Activated naive CD4-positive, alpha-beta T cell treated with anti-CD3 and anti-CD28 coated beads, Interleukin-2, amount 50 U/mL, for 24 hours (primary cell): ENCODE results near the gene ANKRD16.
"Not testable (repeated sequence)": the region's sequence is repeated elsewhere in the genome, so short reads cannot be mapped to it uniquely, and the experiment has no call there.

ENCODE experiments used
- H3K27ac Mint-ChIP-seq: one replicate; pipeline ENCODE4 v1.8.0; 2021; ENCODE audit warnings: mild to moderate bottlenecking, mixed read lengths
- H3K27me3 Mint-ChIP-seq: one replicate; pipeline ENCODE4 v1.8.0; 2021; ENCODE audit warnings: mixed read lengths
- H3K36me3 Mint-ChIP-seq: one replicate; pipeline ENCODE4 v1.8.0; 2021; ENCODE audit warnings: mixed read lengths
- H3K4me1 Mint-ChIP-seq: one replicate; pipeline ENCODE4 v1.8.0; 2021; ENCODE audit warnings: mixed read lengths
- H3K4me3 Mint-ChIP-seq: one replicate; pipeline ENCODE4 v1.8.0; 2021; ENCODE audit warnings: mild to moderate bottlenecking, mixed read lengths
- H3K9me3 Mint-ChIP-seq: one replicate; pipeline ENCODE4 v1.8.0; 2021; ENCODE audit warnings: mixed read lengths

Gene ANKRD16

DNA sequence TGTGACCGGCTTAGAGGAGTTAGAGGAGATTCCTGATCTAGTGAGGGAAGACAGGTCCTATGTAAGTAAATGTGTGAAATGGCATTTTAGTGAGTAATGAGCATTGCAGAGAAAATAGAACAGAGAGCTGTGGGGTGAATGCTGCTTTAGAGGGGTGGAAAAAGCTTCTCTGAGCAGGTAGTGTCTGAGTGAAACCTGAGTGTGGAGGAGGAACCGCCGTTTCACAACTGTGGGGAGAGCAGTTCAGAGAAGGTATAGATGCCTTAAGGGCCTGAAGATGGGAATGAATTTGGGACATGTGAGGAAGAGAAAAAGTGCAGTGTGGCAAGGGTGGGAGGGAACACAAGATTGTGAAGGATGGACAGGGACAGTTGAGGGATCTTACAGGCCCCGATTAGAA lies 22.0 kb upstream of the ANKRD16 start:
- Mint-ChIP-seq H3K27me3 (no peaks in the 10 kb centered on the region), H3K4me1 (peaks cover 11% of the 10 kb centered on the region), H3K36me3 (peaks cover 24% of the 10 kb centered on the region), H3K9me3 (no peaks in the 10 kb centered on the region), H3K4me3 (no peak overlapping the region), H3K27ac (peak overlapping the region; percentile 75)

DNA sequence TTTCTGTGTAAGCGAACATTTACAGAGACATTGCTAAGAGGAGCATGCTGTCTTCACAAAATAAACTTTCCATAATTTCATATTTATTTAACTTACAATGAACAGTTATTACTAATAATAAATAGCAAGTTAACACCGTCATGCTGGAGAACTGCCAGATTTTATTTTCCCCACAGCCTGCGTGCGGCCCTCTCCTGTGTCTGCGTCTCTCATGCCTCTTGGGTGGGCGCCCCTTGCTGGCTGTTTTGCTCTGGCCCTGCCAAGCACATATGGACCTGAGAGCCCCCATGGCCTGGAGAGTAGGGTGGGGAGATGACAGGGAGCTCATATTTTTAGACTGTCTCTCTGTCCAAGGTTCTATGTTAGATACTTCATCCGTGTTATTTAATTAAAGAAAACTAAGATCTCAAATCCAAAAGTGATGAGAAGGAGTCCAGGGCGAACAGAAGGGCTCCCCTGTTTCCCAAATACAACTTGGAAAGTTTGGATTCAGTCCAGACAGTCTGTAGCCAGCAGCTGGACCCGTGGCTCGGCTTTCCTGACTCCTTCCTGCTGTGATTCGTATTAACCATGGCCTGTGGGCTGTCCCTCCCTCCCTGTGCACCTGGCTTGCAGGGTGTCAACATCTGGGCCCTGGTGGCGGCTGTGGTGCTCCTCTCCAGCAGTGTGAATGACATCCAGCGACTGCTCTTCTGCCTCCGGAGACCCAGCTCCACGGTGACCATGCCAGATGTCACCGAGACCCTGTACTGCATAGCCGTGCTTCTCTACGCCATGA lies 20.8 kb upstream of the ANKRD16 start:
- Mint-ChIP-seq H3K4me1 (peaks cover 17% of the 10 kb centered on the region), H3K4me3 (no peak overlapping the region), H3K27me3 (no peaks in the 10 kb centered on the region), H3K36me3 (peaks cover 17% of the 10 kb centered on the region), H3K9me3 (no peaks in the 10 kb centered on the region), H3K27ac (no peak overlapping the region)

DNA sequence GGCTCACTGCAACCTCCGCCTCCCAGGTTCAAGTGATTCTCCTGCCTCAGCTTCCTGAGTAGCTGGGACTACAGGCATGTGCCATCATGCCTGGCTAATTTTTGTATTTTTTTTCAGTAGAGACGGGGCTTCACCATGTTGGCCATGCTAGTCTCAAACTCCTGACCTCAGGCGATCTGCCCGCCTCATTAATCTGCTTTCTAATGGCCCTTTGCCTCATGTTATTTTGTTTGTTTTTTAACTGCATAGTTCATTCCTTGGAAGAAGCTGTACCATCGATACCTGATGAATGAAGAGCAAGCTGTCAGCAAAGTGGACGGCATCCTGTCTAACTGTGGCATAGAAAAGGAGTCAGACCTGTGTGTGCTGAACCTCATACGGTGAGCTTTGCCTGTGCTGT lies 19.0 kb upstream of the ANKRD16 start:
- Mint-ChIP-seq H3K36me3 (peaks cover 18% of the 10 kb centered on the region), H3K4me1 (peaks cover 26% of the 10 kb centered on the region)
- not testable (repeated sequence) for H3K27ac Mint-ChIP-seq, H3K27me3 Mint-ChIP-seq, H3K9me3 Mint-ChIP-seq, H3K4me3 Mint-ChIP-seq

DNA sequence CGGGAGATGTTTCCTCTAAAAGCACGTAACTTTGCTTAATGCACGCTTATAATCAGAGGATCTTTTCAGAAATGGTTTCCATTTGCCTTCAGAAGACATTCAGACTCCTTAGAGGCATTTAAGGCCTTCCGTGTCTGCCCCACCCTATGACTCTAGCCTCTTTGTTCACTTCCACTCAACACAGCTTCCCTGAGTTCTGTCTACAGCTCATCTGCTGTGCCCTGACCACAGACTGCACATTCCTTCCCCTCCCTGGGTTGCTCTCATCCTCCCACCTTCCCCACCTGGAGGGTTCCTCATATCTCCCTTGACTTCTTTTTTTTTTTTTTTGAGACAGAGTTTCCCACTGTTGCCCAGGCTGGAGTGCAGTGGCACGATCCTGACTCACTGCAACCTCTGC lies 17.0 kb upstream of the ANKRD16 start:
- H3K4me3 Mint-ChIP-seq, result no peak overlapping the region

DNA sequence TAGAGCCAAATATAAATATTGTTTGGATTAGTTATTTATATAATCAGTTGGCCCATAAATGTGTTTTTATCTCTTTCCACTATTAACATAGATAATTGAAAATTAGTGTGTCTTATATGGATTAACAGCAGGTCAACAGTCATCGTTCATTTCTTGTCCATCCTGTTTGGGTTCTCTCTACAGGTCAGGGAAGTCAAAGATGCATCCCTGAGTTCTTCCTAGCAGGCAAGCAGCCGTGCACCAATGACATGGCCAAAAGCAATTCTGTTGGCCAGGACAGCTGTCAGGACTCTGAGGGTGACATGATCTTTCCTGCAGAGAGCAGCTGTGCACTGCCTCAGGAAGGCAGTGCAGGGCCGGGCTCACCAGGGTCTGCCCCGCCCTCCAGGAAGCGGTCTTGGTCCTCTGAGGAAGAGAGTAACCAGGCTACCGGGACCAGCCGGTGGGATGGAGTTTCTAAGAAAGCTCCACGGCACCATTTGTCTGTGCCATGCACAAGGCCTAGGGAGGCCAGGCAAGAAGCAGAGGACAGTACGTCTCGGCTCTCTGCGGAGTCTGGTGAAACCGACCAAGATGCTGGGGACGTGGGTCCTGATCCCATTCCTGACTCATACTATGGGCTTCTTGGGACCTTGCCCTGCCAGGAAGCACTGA lies 16.3 kb upstream of the ANKRD16 start:
- no peak overlapping the region for H3K4me3 Mint-ChIP-seq
- H3K27me3 Mint-ChIP-seq, result no peaks in the 10 kb centered on the region
- peaks cover 13% of the 10 kb centered on the region for H3K36me3 Mint-ChIP-seq
- no peak overlapping the region for H3K27ac Mint-ChIP-seq
- no peaks in the 10 kb centered on the region for H3K9me3 Mint-ChIP-seq
- peaks cover 24% of the 10 kb centered on the region for H3K4me1 Mint-ChIP-seq

More for the DNA sequence above, 17.0 kb upstream of the ANKRD16 start:
- H3K27ac Mint-ChIP-seq, result no peak overlapping the region
- H3K36me3 Mint-ChIP-seq, result peaks cover 15% of the 10 kb centered on the region
- no peaks in the 10 kb centered on the region for H3K9me3 Mint-ChIP-seq
- peaks cover 26% of the 10 kb centered on the region for H3K4me1 Mint-ChIP-seq
- no peaks in the 10 kb centered on the region for H3K27me3 Mint-ChIP-seq

DNA sequence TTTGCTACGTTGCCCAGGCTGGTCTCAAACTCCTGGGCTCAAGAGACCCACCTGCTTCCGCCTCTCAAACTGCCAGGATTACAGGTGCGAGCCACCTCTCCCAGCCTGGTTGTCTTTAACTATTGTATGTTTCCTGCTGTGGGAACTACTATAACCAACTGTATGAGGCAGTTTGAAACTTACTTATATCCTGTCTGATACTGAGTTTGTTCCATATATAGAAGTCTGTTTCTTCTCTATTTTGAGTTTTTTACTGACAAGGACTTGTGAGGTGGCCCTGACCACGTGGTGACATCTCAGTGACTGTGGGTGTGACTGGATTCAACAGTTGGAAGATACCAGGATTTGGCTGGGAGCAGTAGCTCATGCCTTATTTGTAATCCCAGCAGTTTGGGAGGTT lies 14.5 kb upstream of the ANKRD16 start:
- H3K27me3 Mint-ChIP-seq, result no peaks in the 10 kb centered on the region
- no peak overlapping the region for H3K27ac Mint-ChIP-seq
- peaks cover 11% of the 10 kb centered on the region for H3K36me3 Mint-ChIP-seq
- no peak overlapping the region for H3K4me3 Mint-ChIP-seq
- H3K9me3 Mint-ChIP-seq, result no peaks in the 10 kb centered on the region
- peaks cover 26% of the 10 kb centered on the region for H3K4me1 Mint-ChIP-seq

DNA sequence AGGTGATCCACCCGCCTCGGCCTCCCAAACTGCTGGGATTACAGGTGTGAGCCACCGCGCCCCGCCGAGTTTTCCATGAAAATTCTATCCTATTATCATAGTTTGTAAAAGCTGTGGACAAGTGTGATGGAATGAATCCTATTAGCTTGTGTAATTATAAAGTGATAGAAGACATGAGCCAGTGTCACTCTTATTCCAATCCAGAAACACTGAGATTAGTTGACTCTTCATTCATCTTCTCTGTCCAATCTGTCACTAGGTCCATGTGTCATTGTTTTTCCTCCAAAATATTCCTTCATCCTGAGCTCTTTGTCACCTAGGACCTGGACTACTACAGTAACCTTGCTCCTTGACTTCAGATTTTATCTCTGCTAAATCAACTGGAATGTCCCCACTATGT lies 13.9 kb upstream of the ANKRD16 start:
- Mint-ChIP-seq H3K4me1 (peaks cover 29% of the 10 kb centered on the region), H3K9me3 (no peaks in the 10 kb centered on the region), H3K27ac (no peak overlapping the region), H3K27me3 (no peaks in the 10 kb centered on the region), H3K4me3 (no peak overlapping the region), H3K36me3 (peaks cover 10% of the 10 kb centered on the region)

DNA sequence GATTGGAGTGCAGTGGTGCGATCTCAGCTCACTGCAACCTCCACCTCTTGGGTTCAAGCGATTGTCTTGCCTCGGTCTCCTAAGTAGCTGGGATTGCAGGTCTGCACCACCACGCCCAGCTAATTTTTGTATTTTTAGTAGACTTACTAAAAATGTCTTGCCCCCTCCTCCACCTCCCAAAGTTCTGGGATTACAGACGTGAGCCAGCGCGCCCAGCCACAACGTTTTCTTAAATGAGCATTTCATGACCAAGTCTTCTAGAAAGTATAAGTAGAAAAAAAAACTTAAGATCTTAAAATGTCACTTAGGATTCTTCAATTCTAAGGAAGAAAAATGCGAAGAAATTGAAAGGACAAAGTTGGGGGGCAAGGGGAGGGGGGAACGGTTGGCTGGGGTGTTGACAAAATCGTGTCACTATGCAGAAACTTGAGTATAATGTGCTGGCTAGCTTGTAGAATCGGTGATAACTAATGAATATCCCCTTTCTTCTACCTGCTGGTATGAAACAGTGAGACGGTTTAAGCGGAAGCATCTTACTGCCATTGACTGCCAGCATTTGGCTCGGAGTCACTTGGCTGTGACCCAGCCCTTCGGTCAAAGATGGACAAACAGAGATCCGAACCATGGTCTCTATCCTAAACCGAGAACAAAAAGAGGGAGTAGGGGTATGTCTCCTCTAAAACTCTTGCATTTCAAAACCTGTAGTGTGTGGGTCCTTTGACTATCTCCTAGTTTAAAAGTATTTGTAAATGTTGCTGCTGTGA lies 13.0 kb upstream of the ANKRD16 start:
- Mint-ChIP-seq H3K4me1 (peaks cover 28% of the 10 kb centered on the region), H3K27ac (no peak overlapping the region), H3K36me3 (peaks cover 7% of the 10 kb centered on the region)

DNA sequence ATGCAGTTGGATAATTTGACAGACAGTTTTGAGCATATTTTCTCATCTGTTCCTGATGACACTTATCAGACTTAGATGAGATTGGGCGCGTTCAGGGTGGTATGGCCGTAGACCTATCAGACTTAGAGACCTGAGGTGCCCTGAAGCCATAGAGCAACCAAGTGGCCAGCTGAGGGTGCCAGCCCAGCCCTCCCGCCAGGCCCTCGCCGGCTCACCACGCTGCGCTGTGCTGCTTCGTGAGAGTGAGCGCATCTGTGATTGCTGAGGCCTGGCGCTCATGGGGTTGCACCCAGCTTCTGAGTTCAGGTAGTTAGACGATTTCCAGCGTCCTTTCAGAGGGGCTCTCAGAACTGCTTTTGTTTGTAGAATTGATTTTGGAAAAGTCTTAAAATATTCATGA lies 10.6 kb upstream of the ANKRD16 start:
- Mint-ChIP-seq H3K9me3 (peaks cover 7% of the 10 kb centered on the region), H3K4me1 (peaks cover 45% of the 10 kb centered on the region), H3K27me3 (no peaks in the 10 kb centered on the region), H3K36me3 (peaks cover 13% of the 10 kb centered on the region), H3K4me3 (no peak overlapping the region), H3K27ac (no peak overlapping the region)

More for the DNA sequence above, 13.0 kb upstream of the ANKRD16 start:
- H3K9me3 Mint-ChIP-seq, result peaks cover 3% of the 10 kb centered on the region
- no peak overlapping the region for H3K4me3 Mint-ChIP-seq
- no peaks in the 10 kb centered on the region for H3K27me3 Mint-ChIP-seq

DNA sequence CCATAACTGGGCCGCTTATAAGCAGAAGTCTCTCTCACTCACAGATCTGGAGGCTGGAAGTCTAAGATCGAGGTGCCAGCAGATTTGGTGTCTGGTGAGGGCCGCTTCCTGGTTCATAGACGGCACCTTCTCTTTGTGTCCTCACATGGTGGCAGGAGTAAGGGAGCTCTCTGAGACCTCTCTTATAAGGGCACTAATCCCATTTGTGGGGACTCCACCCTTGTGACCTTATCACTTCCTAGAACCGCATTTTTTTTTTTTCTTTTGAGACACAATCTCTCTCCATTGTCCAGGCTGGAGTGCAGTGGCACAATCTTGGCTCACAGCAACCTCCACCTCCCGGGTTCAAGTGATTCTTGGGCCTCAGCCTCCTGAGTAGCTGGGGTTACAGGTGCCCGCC lies 8.5 kb upstream of the ANKRD16 start:
- peaks cover 7% of the 10 kb centered on the region for H3K9me3 Mint-ChIP-seq
- H3K27me3 Mint-ChIP-seq, result no peaks in the 10 kb centered on the region
- no peak overlapping the region for H3K4me3 Mint-ChIP-seq
- H3K4me1 Mint-ChIP-seq, result peaks cover 55% of the 10 kb centered on the region
- peaks cover 12% of the 10 kb centered on the region for H3K36me3 Mint-ChIP-seq
- H3K27ac Mint-ChIP-seq, result no peak overlapping the region

DNA sequence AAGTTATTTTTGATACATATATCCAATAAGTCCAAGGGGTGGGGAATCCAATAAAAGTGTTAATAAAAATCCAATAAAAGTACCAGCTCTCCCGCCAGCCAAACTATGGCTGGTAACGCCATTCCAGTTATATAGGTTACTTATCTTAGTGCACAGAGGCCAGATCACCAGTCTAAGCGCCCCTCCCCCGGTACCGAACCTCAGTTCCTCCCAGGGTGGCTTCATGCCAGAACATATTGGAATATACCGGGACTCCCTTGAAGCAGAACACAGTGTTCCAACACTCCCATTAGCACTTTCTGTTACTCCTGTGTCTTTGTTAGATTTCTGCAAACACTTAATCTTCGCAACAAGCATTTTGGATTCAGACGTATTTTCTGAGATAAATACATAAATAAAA lies 7.8 kb upstream of the ANKRD16 start:
- Mint-ChIP-seq H3K4me1 (peaks cover 60% of the 10 kb centered on the region), H3K36me3 (peaks cover 12% of the 10 kb centered on the region), H3K27ac (no peak overlapping the region), H3K27me3 (no peaks in the 10 kb centered on the region), H3K9me3 (peaks cover 7% of the 10 kb centered on the region), H3K4me3 (no peak overlapping the region)

DNA sequence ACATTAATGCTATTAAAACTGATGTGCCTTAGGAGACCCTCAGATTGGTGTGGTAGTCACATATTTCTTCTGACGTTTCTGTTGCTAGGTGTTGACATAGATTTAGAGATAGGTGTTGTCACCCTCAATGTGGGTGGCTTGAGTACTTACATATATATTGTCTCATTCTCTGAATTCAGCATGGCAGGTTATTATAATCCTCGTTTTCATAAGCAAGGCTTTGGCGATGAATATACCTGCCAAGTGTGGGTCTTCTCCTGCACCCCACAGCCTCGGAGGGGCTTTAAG lies 7.3 kb upstream of the ANKRD16 start:
- Mint-ChIP-seq H3K4me1 (peaks cover 65% of the 10 kb centered on the region), H3K4me3 (no peak overlapping the region), H3K9me3 (peaks cover 7% of the 10 kb centered on the region), H3K36me3 (peaks cover 12% of the 10 kb centered on the region), H3K27me3 (no peaks in the 10 kb centered on the region), H3K27ac (no peak overlapping the region)

DNA sequence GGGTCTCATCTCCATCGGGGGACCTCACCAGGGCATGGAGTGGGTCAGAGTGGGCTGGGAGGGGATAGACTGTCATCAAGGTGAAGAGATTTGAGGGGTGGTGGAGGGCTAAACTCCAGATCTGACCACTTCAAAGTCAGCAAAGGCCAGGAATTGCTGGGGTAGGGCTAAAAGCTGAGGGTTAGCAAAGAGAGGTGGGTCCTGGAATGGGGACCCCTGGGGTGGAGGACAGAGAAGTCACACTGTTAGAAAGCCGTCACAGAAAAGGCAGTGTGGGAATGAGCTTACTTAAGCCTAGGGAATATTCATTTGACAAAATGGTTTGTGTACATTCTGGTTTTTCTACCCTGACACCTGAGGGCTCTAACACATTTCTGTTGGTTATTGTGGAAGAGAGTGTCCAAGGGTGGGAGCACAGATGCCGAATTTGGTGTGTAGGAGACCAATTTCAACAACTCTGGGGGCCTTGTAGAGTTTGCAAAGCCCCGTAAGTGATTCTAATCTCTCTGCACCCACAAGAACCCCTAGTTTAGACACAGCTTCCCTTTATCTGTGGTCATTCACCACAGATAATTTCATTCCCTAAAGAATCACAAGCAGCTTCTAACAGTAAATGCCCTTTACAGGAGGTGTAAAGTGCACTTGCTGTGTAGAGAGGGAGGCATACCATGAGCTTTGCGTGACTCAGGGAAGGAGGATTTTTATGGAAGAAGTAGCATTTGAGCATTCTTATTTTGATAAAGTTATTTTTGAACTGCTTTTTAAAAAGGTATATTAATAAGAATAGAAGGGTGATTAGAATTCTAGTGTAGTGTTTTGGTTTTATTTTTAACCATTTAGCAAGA lies 6.7 kb upstream of the ANKRD16 start:
- Mint-ChIP-seq H3K4me1 (peaks cover 69% of the 10 kb centered on the region), H3K27ac (peak overlapping the region; percentile 93), H3K4me3 (peak overlapping the region; percentile 63), H3K27me3 (no peaks in the 10 kb centered on the region), H3K9me3 (peaks cover 7% of the 10 kb centered on the region), H3K36me3 (peaks cover 12% of the 10 kb centered on the region)

DNA sequence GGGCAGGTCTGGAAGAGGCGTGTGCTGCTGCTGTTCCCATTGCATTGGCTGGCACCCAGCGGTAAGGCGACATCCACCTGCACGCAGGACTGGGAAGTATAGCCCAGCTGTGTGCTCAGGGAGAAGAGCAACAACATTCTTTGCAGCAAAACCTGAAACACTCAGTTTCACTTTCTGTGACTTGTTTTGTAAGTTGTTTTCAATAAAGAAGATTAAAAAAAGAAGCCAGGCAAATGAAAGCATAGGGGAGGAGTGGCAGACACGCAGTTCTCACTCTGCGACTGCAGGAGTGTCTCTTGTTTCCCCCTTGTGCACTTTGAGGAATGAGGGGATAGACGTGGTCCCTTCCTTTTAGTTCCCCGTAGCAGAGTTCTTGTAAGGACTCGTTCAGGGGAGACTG lies 6.1 kb upstream of the ANKRD16 start:
- peaks cover 7% of the 10 kb centered on the region for H3K9me3 Mint-ChIP-seq
- H3K27me3 Mint-ChIP-seq, result no peaks in the 10 kb centered on the region
- peaks cover 12% of the 10 kb centered on the region for H3K36me3 Mint-ChIP-seq
- peaks cover 75% of the 10 kb centered on the region for H3K4me1 Mint-ChIP-seq
- H3K4me3 Mint-ChIP-seq, result peak overlapping the region; percentile 63
- peak overlapping the region; percentile 93 for H3K27ac Mint-ChIP-seq

DNA sequence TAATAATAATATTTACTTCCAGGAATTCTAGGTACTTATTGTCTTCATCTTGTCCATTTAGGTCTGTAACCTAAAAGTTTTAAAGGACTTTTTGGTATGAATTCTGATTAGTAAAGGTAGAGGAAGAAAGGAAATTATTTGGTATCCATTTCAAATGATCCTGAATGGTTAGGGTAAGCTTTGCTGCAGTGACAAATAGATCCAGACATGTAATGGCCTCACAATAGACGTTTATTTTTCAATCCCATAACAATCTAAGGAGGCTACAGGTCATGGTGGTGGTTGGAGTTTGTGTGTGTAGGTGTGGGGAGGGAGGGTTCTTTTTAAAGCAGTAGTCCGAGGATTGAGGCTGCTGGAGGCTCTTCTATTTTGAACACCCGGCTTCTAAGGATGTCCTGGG lies 5.7 kb upstream of the ANKRD16 start:
- H3K9me3 Mint-ChIP-seq, result peaks cover 7% of the 10 kb centered on the region
- H3K27ac Mint-ChIP-seq, result peak overlapping the region; percentile 57
- H3K36me3 Mint-ChIP-seq, result peaks cover 12% of the 10 kb centered on the region

More for the DNA sequence above, 5.7 kb upstream of the ANKRD16 start:
- H3K27me3 Mint-ChIP-seq, result no peaks in the 10 kb centered on the region
- H3K4me3 Mint-ChIP-seq, result peak overlapping the region; percentile 63
- peaks cover 78% of the 10 kb centered on the region for H3K4me1 Mint-ChIP-seq
